Right lobe of liver (tissue), 4 donors: Measurements from ENCODE around the gene KCNN2.

Experiments
- POLR2A ChIP-seq: fragments of 450-650 bp; IDR thresholded peaks from one replicate; pipeline ENCODE4 v1.6.1; 2017; ENCODE audit warnings: antibody characterized with exemption, mild to moderate bottlenecking
- TF ChIP-seq, protein P1 (sequence below), 4 donors: fragments of 200-600 bp in 3 of 4; fragments of 450-650 bp in 1 of 4; IDR thresholded peaks; one replicate each; pipeline versions ENCODE4 v1.5.1 to v1.8.0; 2016 to 2022; ENCODE audit warnings: antibody characterized with exemption in 4 of 4, mild to moderate bottlenecking in 2 of 4
- donor health status: DM: no; HTN: no; CAD: no.
- donor health status: DM: no; HTN: no; CAD: no.
- donor health status: DM: no; HTN: yes; CAD: no.

DNA sequence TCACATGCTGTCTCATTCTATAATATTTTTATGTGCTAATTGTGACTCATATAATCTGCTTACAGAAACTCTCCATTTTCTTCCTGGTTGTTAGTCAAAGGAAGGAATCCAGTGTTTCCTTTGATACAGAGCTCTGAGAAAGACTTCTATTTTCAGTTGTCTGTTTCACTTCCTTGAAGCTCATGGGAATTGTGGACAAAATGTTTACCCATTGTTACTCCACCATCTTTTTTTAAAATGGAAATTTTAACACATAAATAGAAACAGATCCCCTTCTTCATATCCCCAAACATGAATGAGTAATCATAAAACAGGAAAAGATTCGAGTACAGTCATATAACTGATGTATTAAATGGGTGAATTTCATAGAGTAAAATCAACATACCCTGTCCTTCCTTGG lies 42.0 kb upstream of the KCNN2 start:
- TF ChIP-seq POLR2A: no peak
- TF ChIP-seq, protein P1, sequence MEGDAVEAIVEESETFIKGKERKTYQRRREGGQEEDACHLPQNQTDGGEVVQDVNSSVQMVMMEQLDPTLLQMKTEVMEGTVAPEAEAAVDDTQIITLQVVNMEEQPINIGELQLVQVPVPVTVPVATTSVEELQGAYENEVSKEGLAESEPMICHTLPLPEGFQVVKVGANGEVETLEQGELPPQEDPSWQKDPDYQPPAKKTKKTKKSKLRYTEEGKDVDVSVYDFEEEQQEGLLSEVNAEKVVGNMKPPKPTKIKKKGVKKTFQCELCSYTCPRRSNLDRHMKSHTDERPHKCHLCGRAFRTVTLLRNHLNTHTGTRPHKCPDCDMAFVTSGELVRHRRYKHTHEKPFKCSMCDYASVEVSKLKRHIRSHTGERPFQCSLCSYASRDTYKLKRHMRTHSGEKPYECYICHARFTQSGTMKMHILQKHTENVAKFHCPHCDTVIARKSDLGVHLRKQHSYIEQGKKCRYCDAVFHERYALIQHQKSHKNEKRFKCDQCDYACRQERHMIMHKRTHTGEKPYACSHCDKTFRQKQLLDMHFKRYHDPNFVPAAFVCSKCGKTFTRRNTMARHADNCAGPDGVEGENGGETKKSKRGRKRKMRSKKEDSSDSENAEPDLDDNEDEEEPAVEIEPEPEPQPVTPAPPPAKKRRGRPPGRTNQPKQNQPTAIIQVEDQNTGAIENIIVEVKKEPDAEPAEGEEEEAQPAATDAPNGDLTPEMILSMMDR (IDR thresholded peaks at IDR 0.05): no peak
